22Rv1 (cell line): ENCODE measurements around the gene ZFX.

Experiments used
- CTCF ChIP-seq: fragments of 450-650 bp; IDR thresholded peaks from 2 replicates; pipeline ENCODE4 v1.5.1; 2017; ENCODE audit warnings: mild to moderate bottlenecking
- ZFX ChIP-seq: fragments of 450-650 bp; IDR thresholded peaks from 2 replicates; pipeline ENCODE4 v1.6.1; 2017; ENCODE audit warnings: antibody characterized with exemption, borderline replicate concordance

GRCh38 chrX:24235084-24235710 lies 85.7 kb downstream of the ZFX start:
- TF ChIP-seq CTCF = no peak
- no peak for TF ChIP-seq ZFX
